ENCODE measurements around the gene ZNF76.

Gene ZNF76

GRCh38 chr6:35280903-35281302, 21.4 kb downstream of the ZNF76 start:
- peaks cover 8% of the 10 kb centered on the region for H3K4me1 ChIP-seq (ENCODE audit: control insufficient read depth, insufficient read depth, low read depth, low read length)
- no peak overlapping the region for H2BK5ac ChIP-seq (ENCODE audit: low read depth, low read length, poor library complexity, severe bottlenecking)
- H3K9ac ChIP-seq (ENCODE audit: low read length) = no peak overlapping the region
- no peak overlapping the region for H2BK120ac ChIP-seq (ENCODE audit: low read depth, low read length)
- no peak for DNase-seq
- 72% methylated on average over 4 of the region's 4 CpGs for WGBS
- peaks cover 14% of the 10 kb centered on the region for H3K79me1 ChIP-seq (replicated peaks; ENCODE audit: low read length, poor library complexity, severe bottlenecking)
- H3K23ac ChIP-seq (ENCODE audit: low read length in 2 of 2) = no peak overlapping the region
- H2AK5ac ChIP-seq (ENCODE audit: low read length, severe bottlenecking) = no peak overlapping the region
- no peak overlapping the region for H3K4ac ChIP-seq (ENCODE audit: low read depth in 1 of 2, low read length in 2 of 2)
- H3K36me3 ChIP-seq (ENCODE audit: control insufficient read depth in 1 of 2, insufficient read depth in 2 of 2, low read depth in 1 of 2, low read length in 2 of 2) = peaks cover 8 to 56% of the 10 kb centered on the region in 2 experiments
- H2BK12ac ChIP-seq (ENCODE audit: low read length in 2 of 2) = no peak overlapping the region
- H4K8ac ChIP-seq (ENCODE audit: low read length) = no peak overlapping the region
- no peak overlapping the region for H3K18ac ChIP-seq (ENCODE audit: low read depth in 1 of 2, low read length in 2 of 2)
- no peak overlapping the region for H3K14ac ChIP-seq (ENCODE audit: low read length in 2 of 2)
- no peaks in the 10 kb centered on the region for H3K9me3 ChIP-seq (ENCODE audit: control insufficient read depth, low read length)
- H3K4me2 ChIP-seq (ENCODE audit: low read length, poor library complexity, severe bottlenecking) = no peak overlapping the region
- H2BK15ac ChIP-seq (ENCODE audit: low read depth, poor library complexity, severe bottlenecking) = no peak overlapping the region
- H3K27ac ChIP-seq (ENCODE audit: low read length, poor library complexity, severe bottlenecking) = no peak overlapping the region
- H4K91ac ChIP-seq (ENCODE audit: low read length) = no peak overlapping the region
- H3K4me3 ChIP-seq (ENCODE audit: insufficient read depth in 1 of 2, low read depth in 1 of 2, low read length in 2 of 2) = no peak overlapping the region
- H2AFZ ChIP-seq (ENCODE audit: low read depth, low read length) = no peak overlapping the region
- no peaks in the 10 kb centered on the region for H3K27me3 ChIP-seq (ENCODE audit: control insufficient read depth in 1 of 2, insufficient read depth in 1 of 2, low read length in 2 of 2)

- Histone ChIP-seq H3K4me1 (ENCODE audit: control insufficient read depth, insufficient read depth, low read depth, low read length) (peaks cover 15% of the 10 kb centered on the region), H2AK5ac (ENCODE audit: low read length, severe bottlenecking) (no peak overlapping the region), H3K18ac (ENCODE audit: low read depth in 1 of 2, low read length in 2 of 2) (no peak overlapping the region), H4K8ac (ENCODE audit: low read length) (no peak overlapping the region), H3K79me1 (replicated peaks; ENCODE audit: low read length, poor library complexity, severe bottlenecking) (peaks cover 7% of the 10 kb centered on the region), H3K14ac (ENCODE audit: low read length in 2 of 2) (no peak overlapping the region), H2BK5ac (ENCODE audit: low read depth, low read length, poor library complexity, severe bottlenecking) (no peak overlapping the region), H3K4ac (ENCODE audit: low read depth in 1 of 2, low read length in 2 of 2) (no peak overlapping the region), H3K9ac (ENCODE audit: low read length) (no peak overlapping the region), H2BK12ac (ENCODE audit: low read length in 2 of 2) (no peak overlapping the region), H2BK120ac (ENCODE audit: low read depth, low read length) (no peak overlapping the region), H3K27ac (ENCODE audit: low read length, poor library complexity, severe bottlenecking) (no peak overlapping the region), H3K9me3 (ENCODE audit: control insufficient read depth, low read length) (no peaks in the 10 kb centered on the region), H3K23ac (ENCODE audit: low read length in 2 of 2) (no peak overlapping the region), H2AFZ (ENCODE audit: low read depth, low read length) (no peak overlapping the region), H4K91ac (ENCODE audit: low read length) (no peak overlapping the region), H3K27me3 (ENCODE audit: control insufficient read depth in 1 of 2, insufficient read depth in 1 of 2, low read length in 2 of 2) (no peaks in the 10 kb centered on the region), H3K4me3 (ENCODE audit: insufficient read depth in 1 of 2, low read depth in 1 of 2, low read length in 2 of 2) (no peak overlapping the region), H2BK15ac (ENCODE audit: low read depth, poor library complexity, severe bottlenecking) (no peak overlapping the region), H3K4me2 (ENCODE audit: low read length, poor library complexity, severe bottlenecking) (no peak overlapping the region), H3K36me3 (ENCODE audit: control insufficient read depth in 1 of 2, insufficient read depth in 2 of 2, low read depth in 1 of 2, low read length in 2 of 2) (peaks cover 23 to 71% of the 10 kb centered on the region in 2 experiments)
- no peak for DNase-seq
- 87% methylated on average over 2 of the region's 2 CpGs for WGBS
Measured at GRCh38 chr6:35282472-35282871, 22.9 kb downstream of the ZNF76 start.

GRCh38 chr6:35283361-35283760, 23.8 kb downstream of the ZNF76 start:
- no peak overlapping the region for H4K91ac ChIP-seq (ENCODE audit: low read length)

DNA sequence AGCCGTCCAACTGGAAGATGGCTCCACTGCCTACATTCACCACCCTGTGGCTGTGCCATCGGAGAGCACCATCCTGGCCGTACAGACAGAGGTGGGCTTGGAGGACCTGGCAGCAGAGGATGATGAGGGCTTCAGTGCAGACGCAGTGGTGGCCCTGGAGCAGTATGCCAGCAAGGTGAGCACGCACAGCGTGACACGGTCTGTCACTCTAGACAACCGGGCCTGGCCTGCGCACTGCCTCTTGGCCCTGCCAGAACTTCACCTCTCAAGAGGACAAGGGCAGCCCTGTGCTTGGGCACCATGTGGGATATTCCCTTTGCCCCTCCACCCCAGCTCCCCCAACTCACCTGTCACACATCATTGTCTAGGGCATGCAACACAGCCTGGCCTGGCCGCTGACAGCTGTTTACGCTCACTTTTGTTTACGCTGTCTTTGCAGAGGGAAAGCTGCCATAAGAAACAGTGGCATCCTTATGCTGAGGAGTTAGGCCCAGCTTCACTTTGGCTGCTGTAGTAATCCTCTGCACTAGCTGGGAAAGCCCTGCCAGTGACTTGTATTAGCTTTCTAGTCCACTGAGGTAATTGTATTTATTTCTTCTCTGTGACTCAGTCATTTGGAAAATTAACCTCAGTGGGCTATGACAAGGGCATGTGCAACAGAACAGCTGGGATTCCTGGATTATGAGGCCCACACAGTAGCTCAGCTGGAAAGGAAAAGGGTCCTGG, 28.3 kb downstream of the ZNF76 start:
- no peak overlapping the region for H2AFZ ChIP-seq (ENCODE audit: low read depth, low read length)
- 96% methylated on average over 12 of the region's 12 CpGs for WGBS
- H3K9me3 ChIP-seq (ENCODE audit: control insufficient read depth, low read length) = no peaks in the 10 kb centered on the region
- no peak overlapping the region for H3K4me3 ChIP-seq (ENCODE audit: insufficient read depth in 1 of 2, low read depth in 1 of 2, low read length in 2 of 2)
- no peaks in the 10 kb centered on the region for H3K27me3 ChIP-seq (ENCODE audit: control insufficient read depth in 1 of 2, insufficient read depth in 1 of 2, low read length in 2 of 2)
- H2BK15ac ChIP-seq (ENCODE audit: low read depth, poor library complexity, severe bottlenecking) = no peak overlapping the region
- peak overlapping the region; percentile 13 for H3K9ac ChIP-seq (ENCODE audit: low read length)
- H3K18ac ChIP-seq (ENCODE audit: low read depth in 1 of 2, low read length in 2 of 2) = no peak overlapping the region
- H4K91ac ChIP-seq (ENCODE audit: low read length) = no peak overlapping the region
- H3K4me2 ChIP-seq (ENCODE audit: low read length, poor library complexity, severe bottlenecking) = no peak overlapping the region
- no peak overlapping the region for H2BK12ac ChIP-seq (ENCODE audit: low read length in 2 of 2)
- no peak overlapping the region for H3K27ac ChIP-seq (ENCODE audit: low read length, poor library complexity, severe bottlenecking)
- H3K23ac ChIP-seq (ENCODE audit: low read length in 2 of 2) = no peak overlapping the region
- H3K4ac ChIP-seq (ENCODE audit: low read depth in 1 of 2, low read length in 2 of 2) = no peak overlapping the region
- DNase-seq = peak; percentile 64
- H2BK120ac ChIP-seq (ENCODE audit: low read depth, low read length) = no peak overlapping the region
- H3K14ac ChIP-seq (ENCODE audit: low read length in 2 of 2) = no peak overlapping the region
- no peaks in the 10 kb centered on the region for H3K79me1 ChIP-seq (replicated peaks; ENCODE audit: low read length, poor library complexity, severe bottlenecking)
- no peak overlapping the region for H4K8ac ChIP-seq (ENCODE audit: low read length)
- no peak overlapping the region for H2BK5ac ChIP-seq (ENCODE audit: low read depth, low read length, poor library complexity, severe bottlenecking)
- H3K36me3 ChIP-seq (ENCODE audit: control insufficient read depth in 1 of 2, insufficient read depth in 2 of 2, low read depth in 1 of 2, low read length in 2 of 2) = peaks cover 64 to 96% of the 10 kb centered on the region in 2 experiments
- no peak overlapping the region for H2AK5ac ChIP-seq (ENCODE audit: low read length, severe bottlenecking)
- H3K4me1 ChIP-seq (ENCODE audit: control insufficient read depth, insufficient read depth, low read depth, low read length) = peaks cover 18% of the 10 kb centered on the region

More at GRCh38 chr6:35283361-35283760, 23.8 kb downstream of the ZNF76 start:
- DNase-seq = no peak
- no peak overlapping the region for H3K23ac ChIP-seq (ENCODE audit: low read length in 2 of 2)
- no peak overlapping the region for H2BK15ac ChIP-seq (ENCODE audit: low read depth, poor library complexity, severe bottlenecking)
- H3K9ac ChIP-seq (ENCODE audit: low read length) = no peak overlapping the region
- H3K79me1 ChIP-seq (replicated peaks; ENCODE audit: low read length, poor library complexity, severe bottlenecking) = peaks cover 7% of the 10 kb centered on the region
- no peak overlapping the region for H2BK12ac ChIP-seq (ENCODE audit: low read length in 2 of 2)
- no peaks in the 10 kb centered on the region for H3K27me3 ChIP-seq (ENCODE audit: control insufficient read depth in 1 of 2, insufficient read depth in 1 of 2, low read length in 2 of 2)
- no peak overlapping the region for H2AK5ac ChIP-seq (ENCODE audit: low read length, severe bottlenecking)
- H2BK120ac ChIP-seq (ENCODE audit: low read depth, low read length) = no peak overlapping the region
- H3K27ac ChIP-seq (ENCODE audit: low read length, poor library complexity, severe bottlenecking) = no peak overlapping the region
- 100% methylated on average over 1 of the region's 2 CpGs for WGBS
- no peak overlapping the region for H2AFZ ChIP-seq (ENCODE audit: low read depth, low read length)
- H3K9me3 ChIP-seq (ENCODE audit: control insufficient read depth, low read length) = no peaks in the 10 kb centered on the region
- peaks cover 29 to 78% of the 10 kb centered on the region in 2 experiments for H3K36me3 ChIP-seq (ENCODE audit: control insufficient read depth in 1 of 2, insufficient read depth in 2 of 2, low read depth in 1 of 2, low read length in 2 of 2)
- no peak overlapping the region for H3K4me3 ChIP-seq (ENCODE audit: insufficient read depth in 1 of 2, low read depth in 1 of 2, low read length in 2 of 2)
- H2BK5ac ChIP-seq (ENCODE audit: low read depth, low read length, poor library complexity, severe bottlenecking) = no peak overlapping the region
- H3K18ac ChIP-seq (ENCODE audit: low read depth in 1 of 2, low read length in 2 of 2) = no peak overlapping the region
- H4K8ac ChIP-seq (ENCODE audit: low read length) = no peak overlapping the region
- H3K4ac ChIP-seq (ENCODE audit: low read depth in 1 of 2, low read length in 2 of 2) = no peak overlapping the region
- H3K4me2 ChIP-seq (ENCODE audit: low read length, poor library complexity, severe bottlenecking) = no peak overlapping the region
- H3K4me1 ChIP-seq (ENCODE audit: control insufficient read depth, insufficient read depth, low read depth, low read length) = peaks cover 23% of the 10 kb centered on the region
- H3K14ac ChIP-seq (ENCODE audit: low read length in 2 of 2) = no peak overlapping the region
